ENCODE results near the gene GRK4. TPM values are rescaled to one million over a fixed set of nuclear protein-coding genes. Genes with fewer than 3 reads are reported as not detected.
"Not testable (repeated sequence)": the region's sequence is repeated elsewhere in the genome, so short reads cannot be mapped to it uniquely, and the experiment has no call there.

Gene GRK4
- total RNA-seq, 1 experiment from 2014 or later, result 2.5 TPM

DNA sequence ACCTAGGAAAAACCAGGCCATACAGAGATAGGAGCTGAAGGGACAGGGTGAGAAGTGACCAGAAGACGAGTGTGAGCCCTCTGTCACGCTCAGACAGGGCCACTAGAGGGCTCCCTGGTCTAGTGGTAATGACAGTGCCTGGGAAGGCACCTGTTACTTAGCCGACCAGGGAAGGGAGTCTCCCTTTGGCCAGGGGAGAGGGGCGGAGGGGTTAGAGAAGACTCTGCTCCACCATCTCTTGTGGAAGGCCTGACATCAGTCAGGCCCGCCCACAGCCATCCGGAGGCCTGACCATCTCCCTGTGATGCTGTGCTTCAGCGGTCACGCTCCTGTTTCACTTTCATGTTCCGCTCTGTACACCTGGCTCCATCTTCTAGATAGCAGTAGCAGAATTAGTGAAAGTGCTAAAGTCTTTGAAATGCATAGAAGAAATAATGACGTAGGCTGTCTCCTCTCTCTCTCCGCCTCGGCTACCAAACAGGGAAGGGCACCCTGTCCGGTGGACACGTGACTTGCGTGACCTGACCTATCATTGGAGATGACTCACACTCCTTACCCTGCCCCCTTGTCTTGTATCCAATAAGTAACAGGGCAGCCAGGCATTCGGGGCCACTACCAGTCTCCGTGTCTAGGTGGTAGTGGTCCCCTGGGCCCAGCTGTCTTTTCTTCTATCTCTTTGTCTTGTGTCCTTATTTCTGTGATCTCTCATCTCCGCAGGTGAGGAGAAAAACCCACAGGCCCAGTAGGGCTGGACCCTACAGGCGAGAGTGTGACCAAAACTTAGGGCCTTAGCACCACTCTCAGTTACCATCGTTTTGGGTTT, 84.3 kb downstream of the GRK4 start:
- peak overlapping the region; percentile 27 to 37 for H3K4me3 ChIP-seq (ENCODE audit: low read depth in 2 of 2, low read length in 2 of 2)
- intact Hi-C loops (cut with micrococcal nuclease; ENCODE audit: unreplicated experiment) (no loop called here), in situ Hi-C loops (cut with HindIII; ENCODE audit: low pct_unique_long_range_greater_than_20kb, low sequenced_read_pairs) (no loop called here)

DNA sequence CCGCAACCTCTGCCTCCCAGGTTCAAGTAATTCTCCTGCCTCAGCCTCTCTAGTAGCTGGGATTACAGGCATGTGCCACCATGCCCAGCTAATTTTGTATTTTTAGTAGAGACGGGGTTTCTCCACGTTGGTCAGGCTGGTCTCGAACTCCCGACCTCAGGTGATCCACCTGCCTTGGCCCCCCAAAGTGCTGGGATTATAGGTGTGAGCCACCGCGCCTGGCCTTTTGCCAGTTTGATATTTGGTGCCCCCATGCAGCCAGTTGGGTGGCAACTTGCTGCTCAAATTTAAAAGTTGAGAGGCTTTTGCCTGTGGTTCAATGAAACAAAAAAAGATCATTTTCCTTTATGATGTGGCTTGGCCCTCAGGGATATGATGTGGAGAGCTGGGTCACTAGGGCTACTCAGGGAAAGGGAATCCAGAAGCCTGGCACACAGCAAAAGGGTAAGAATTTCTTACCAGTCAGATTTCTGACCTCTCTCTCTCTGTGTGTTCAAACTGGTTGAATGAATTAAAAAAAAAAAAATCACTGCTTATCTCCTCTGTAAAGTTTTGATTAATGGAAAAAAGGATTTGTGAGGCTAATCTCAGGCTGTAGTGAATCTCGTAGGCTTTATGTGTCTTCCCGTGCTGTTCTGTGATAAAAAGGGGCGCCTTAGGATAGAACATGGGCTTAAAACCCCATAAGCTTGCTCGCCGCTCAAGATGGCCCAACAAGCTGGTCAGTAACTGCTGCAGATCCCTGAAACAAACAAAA, 87.9 kb downstream of the GRK4 start:
- H3K4me1 ChIP-seq (ENCODE audit: control insufficient read depth, insufficient read depth, low read length); ATAC-seq; POLR2A ChIA-PET; H3K36me3 ChIP-seq (ENCODE audit: control insufficient read depth, insufficient read depth, low read length); intact Hi-C loops (cut with micrococcal nuclease; ENCODE audit: unreplicated experiment); in situ Hi-C loops (cut with HindIII; ENCODE audit: low pct_unique_long_range_greater_than_20kb, low sequenced_read_pairs); H3K27ac ChIP-seq (ENCODE audit: low read length); H3K4me3 ChIP-seq (ENCODE audit: low read depth in 2 of 2, low read length in 2 of 2); DNase-seq (ENCODE audit: low read depth, low spot score); H3K27me3 ChIP-seq (ENCODE audit: control insufficient read depth, insufficient read depth, low read length); BruUV-seq (replicated peaks); H3K9me3 ChIP-seq (ENCODE audit: control insufficient read depth, insufficient read depth, low read depth, low read length): not testable (repeated sequence)
- CTCF ChIA-PET, result interaction anchor here (0.6 kb wide), 1 partner anchor 8 kb away, joined by 4 read pairs; no protein-coding TSS in a partner anchor

More for the DNA sequence above, 84.3 kb downstream of the GRK4 start:
- no peak overlapping the region for H3K27ac ChIP-seq (ENCODE audit: low read length)
- POLR2A ChIA-PET, result no interaction called here
- CTCF ChIA-PET, result no interaction called here
- ATAC-seq, result peak; percentile 91
- peak; percentile 35 for DNase-seq (ENCODE audit: low read depth, low spot score)
- no peaks in the 10 kb centered on the region for H3K4me1 ChIP-seq (ENCODE audit: control insufficient read depth, insufficient read depth, low read length)
- no peaks in the 10 kb centered on the region for H3K36me3 ChIP-seq (ENCODE audit: control insufficient read depth, insufficient read depth, low read length)
- no peak for TF ChIP-seq SIN3A (IDR thresholded peaks at IDR 0.05; ENCODE audit: borderline replicate concordance, insufficient read depth, low read depth, low read length)
- TF ChIP-seq, protein P1, sequence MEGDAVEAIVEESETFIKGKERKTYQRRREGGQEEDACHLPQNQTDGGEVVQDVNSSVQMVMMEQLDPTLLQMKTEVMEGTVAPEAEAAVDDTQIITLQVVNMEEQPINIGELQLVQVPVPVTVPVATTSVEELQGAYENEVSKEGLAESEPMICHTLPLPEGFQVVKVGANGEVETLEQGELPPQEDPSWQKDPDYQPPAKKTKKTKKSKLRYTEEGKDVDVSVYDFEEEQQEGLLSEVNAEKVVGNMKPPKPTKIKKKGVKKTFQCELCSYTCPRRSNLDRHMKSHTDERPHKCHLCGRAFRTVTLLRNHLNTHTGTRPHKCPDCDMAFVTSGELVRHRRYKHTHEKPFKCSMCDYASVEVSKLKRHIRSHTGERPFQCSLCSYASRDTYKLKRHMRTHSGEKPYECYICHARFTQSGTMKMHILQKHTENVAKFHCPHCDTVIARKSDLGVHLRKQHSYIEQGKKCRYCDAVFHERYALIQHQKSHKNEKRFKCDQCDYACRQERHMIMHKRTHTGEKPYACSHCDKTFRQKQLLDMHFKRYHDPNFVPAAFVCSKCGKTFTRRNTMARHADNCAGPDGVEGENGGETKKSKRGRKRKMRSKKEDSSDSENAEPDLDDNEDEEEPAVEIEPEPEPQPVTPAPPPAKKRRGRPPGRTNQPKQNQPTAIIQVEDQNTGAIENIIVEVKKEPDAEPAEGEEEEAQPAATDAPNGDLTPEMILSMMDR (IDR thresholded peaks at IDR 0.05), result peak; percentile 88
- peak; percentile 81 for TF ChIP-seq TCF7L2 (IDR thresholded peaks at IDR 0.05; ENCODE audit: low read depth, low read length)
- TF ChIP-seq POLR2AphosphoS5 (IDR thresholded peaks at IDR 0.05; ENCODE audit: low read depth, low read length), result no peak
- H3K9me3 ChIP-seq (ENCODE audit: control insufficient read depth, insufficient read depth, low read depth, low read length), result no peaks in the 10 kb centered on the region
- H3K27me3 ChIP-seq (ENCODE audit: control insufficient read depth, insufficient read depth, low read length), result no peaks in the 10 kb centered on the region
- no TSS peak for BruUV-seq (replicated peaks)

DNA sequence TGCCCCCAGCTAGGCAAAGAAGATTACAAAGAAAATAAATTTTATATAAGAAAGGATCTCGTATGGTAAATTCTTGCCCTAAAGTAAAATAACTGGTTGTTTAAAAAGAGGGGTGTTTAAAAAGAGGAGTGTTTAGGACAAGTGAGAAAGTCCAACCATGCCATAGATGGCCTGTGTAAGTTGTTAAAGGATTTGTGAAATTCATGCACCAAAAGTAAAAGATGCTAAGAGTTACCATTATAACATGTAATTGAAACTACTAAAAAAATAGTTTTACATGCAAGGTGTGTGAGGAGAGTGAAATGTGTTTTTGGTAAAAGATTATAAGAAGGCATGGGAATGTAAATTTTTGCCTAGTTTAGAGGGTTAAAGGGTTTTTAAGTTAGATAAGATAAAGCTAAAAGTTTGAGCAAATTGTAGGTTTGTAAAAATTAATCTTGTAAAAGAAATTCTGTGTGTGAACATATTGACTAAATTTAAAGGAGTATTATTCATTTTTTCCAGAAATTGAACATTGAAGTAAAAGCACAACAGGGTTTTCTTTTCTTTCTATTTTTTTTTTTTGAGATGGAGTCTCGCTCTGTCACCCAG, 90.9 kb downstream of the GRK4 start:
- in situ Hi-C loops (cut with HindIII; ENCODE audit: low pct_unique_long_range_greater_than_20kb, low sequenced_read_pairs), result no loop called here
- no peak for TF ChIP-seq TCF7L2 (IDR thresholded peaks at IDR 0.05; ENCODE audit: low read depth, low read length)
- TF ChIP-seq SIN3A (IDR thresholded peaks at IDR 0.05; ENCODE audit: borderline replicate concordance, insufficient read depth, low read depth, low read length), result no peak
- TF ChIP-seq POLR2AphosphoS5 (IDR thresholded peaks at IDR 0.05; ENCODE audit: low read depth, low read length), result no peak
- TF ChIP-seq, protein P1 (IDR thresholded peaks at IDR 0.05), result no peak
- TF ChIP-seq, protein P2, sequence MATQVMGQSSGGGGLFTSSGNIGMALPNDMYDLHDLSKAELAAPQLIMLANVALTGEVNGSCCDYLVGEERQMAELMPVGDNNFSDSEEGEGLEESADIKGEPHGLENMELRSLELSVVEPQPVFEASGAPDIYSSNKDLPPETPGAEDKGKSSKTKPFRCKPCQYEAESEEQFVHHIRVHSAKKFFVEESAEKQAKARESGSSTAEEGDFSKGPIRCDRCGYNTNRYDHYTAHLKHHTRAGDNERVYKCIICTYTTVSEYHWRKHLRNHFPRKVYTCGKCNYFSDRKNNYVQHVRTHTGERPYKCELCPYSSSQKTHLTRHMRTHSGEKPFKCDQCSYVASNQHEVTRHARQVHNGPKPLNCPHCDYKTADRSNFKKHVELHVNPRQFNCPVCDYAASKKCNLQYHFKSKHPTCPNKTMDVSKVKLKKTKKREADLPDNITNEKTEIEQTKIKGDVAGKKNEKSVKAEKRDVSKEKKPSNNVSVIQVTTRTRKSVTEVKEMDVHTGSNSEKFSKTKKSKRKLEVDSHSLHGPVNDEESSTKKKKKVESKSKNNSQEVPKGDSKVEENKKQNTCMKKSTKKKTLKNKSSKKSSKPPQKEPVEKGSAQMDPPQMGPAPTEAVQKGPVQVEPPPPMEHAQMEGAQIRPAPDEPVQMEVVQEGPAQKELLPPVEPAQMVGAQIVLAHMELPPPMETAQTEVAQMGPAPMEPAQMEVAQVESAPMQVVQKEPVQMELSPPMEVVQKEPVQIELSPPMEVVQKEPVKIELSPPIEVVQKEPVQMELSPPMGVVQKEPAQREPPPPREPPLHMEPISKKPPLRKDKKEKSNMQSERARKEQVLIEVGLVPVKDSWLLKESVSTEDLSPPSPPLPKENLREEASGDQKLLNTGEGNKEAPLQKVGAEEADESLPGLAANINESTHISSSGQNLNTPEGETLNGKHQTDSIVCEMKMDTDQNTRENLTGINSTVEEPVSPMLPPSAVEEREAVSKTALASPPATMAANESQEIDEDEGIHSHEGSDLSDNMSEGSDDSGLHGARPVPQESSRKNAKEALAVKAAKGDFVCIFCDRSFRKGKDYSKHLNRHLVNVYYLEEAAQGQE (IDR thresholded peaks at IDR 0.05; ENCODE audit: insufficient read depth in 1 of 2, low read depth in 2 of 2, low read length in 1 of 2), result no peak
- DNase-seq (ENCODE audit: low read depth, low spot score), result no peak
- intact Hi-C loops (cut with micrococcal nuclease; ENCODE audit: unreplicated experiment), result no loop called here
- CTCF ChIA-PET, result no interaction called here
- Histone ChIP-seq H3K4me1 (ENCODE audit: control insufficient read depth, insufficient read depth, low read length) (no peaks in the 10 kb centered on the region), H3K4me3 (ENCODE audit: low read depth in 2 of 2, low read length in 2 of 2) (no peak overlapping the region), H3K27ac (ENCODE audit: low read length) (no peak overlapping the region), H3K9me3 (ENCODE audit: control insufficient read depth, insufficient read depth, low read depth, low read length) (no peaks in the 10 kb centered on the region), H3K36me3 (ENCODE audit: control insufficient read depth, insufficient read depth, low read length) (no peaks in the 10 kb centered on the region), H3K27me3 (ENCODE audit: control insufficient read depth, insufficient read depth, low read length) (no peaks in the 10 kb centered on the region)
- BruUV-seq (replicated peaks), result no TSS peak
- POLR2A ChIA-PET, result no interaction called here
- no peak for ATAC-seq
